ENCODE measurements around the gene NMRK1. TPM values are rescaled to one million over a fixed set of nuclear protein-coding genes. Genes with fewer than 3 reads are reported as not detected.

NMRK1 gene
- total and polyA plus RNA-seq, 2 of the 13 experiments (the other 11 are each of a cell fraction or from before 2014, with no cell fraction given) = 9.1 to 12.9 TPM

DNA sequence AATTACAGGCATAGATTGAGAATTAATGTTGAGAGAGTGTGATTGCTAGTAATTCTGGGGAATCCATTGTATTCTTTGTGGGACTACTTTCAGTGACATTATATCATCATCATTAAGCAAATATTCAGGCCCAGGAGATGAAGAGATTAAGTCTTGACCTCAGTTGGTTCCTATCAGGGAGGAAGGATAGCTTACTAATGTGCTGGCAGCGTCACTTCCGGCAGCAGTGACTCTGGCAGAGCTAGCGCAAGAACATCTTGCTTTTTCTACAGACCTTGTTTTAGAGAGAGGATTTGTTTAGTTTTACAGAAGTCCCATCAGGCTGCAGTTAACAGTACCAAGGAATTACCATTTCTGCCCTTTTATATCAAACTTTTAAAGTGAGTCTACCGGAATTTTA is 20.6 kb upstream of the NMRK1 start:
- H3K27ac ChIP-seq (ENCODE audit: extremely low read length, insufficient read depth, low read length) = no peak overlapping the region

More for the DNA sequence above, 20.6 kb upstream of the NMRK1 start:
- no TSS peak for BruUV-seq (replicated peaks)
- H3K9ac ChIP-seq (ENCODE audit: insufficient read depth, low read depth, low read length) = no peak overlapping the region
- DNase-seq (ENCODE audit: low spot score) (no peak), ATAC-seq (no peak), FAIRE-seq (no peak)
- WGBS (ENCODE audit: low lambda C conversion rate) = 98% methylated on average over 4 of the region's 4 CpGs
- TF ChIP-seq ZNF788 (CRISPR knock-in tag; IDR thresholded peaks at IDR 0.05; ENCODE audit: borderline replicate concordance) (no peak), SRSF1 (optimal IDR thresholded peaks at IDR 0.05; ENCODE audit: low read depth, low read length) (no peak), DDIT3 (CRISPR knock-in tag; IDR thresholded peaks at IDR 0.05) (no peak), GATA4 (IDR thresholded peaks at IDR 0.05; ENCODE audit: borderline replicate concordance, low read depth) (no peak), CEBPZ (IDR thresholded peaks at IDR 0.05; ENCODE audit: low read length) (no peak), E2F1 (CRISPR knock-in tag; IDR thresholded peaks at IDR 0.05) (no peak), RFX3 (CRISPR knock-in tag; IDR thresholded peaks at IDR 0.05) (no peak), ZFYVE20 (CRISPR knock-in tag; IDR thresholded peaks at IDR 0.05; ENCODE audit: borderline replicate concordance, low read depth) (no peak), ZNF326 (CRISPR knock-in tag; IDR thresholded peaks at IDR 0.05; ENCODE audit: borderline replicate concordance) (no peak), TSC22D2 (CRISPR knock-in tag; IDR thresholded peaks at IDR 0.05; ENCODE audit: borderline replicate concordance) (no peak), CHCHD3 (CRISPR knock-in tag; IDR thresholded peaks at IDR 0.05) (no peak), NCOA2 (CRISPR knock-in tag; IDR thresholded peaks at IDR 0.05) (no peak), SMAD3 (CRISPR knock-in tag; IDR thresholded peaks at IDR 0.05) (no peak), KDM2A (CRISPR knock-in tag; IDR thresholded peaks at IDR 0.05; ENCODE audit: borderline replicate concordance, low read depth) (no peak), PAWR (CRISPR knock-in tag; IDR thresholded peaks at IDR 0.05; ENCODE audit: borderline replicate concordance) (no peak), ZNF44 (CRISPR knock-in tag; IDR thresholded peaks at IDR 0.05) (no peak), MAF1 (CRISPR knock-in tag; IDR thresholded peaks at IDR 0.05; ENCODE audit: borderline replicate concordance) (no peak)
- TF ChIP-seq, protein P1, sequence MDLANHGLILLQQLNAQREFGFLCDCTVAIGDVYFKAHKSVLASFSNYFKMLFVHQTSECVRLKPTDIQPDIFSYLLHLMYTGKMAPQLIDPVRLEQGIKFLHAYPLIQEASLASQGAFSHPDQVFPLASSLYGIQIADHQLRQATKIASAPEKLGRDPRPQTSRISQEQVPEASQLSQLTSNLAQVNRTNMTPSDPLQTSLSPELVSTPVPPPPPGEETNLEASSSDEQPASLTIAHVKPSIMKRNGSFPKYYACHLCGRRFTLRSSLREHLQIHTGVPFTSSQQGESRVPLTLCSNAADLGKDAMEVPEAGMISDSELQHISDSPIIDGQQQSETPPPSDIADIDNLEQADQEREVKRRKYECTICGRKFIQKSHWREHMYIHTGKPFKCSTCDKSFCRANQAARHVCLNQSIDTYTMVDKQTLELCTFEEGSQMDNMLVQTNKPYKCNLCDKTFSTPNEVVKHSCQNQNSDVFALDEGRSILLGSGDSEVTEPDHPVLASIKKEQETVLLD (CRISPR knock-in tag; IDR thresholded peaks at IDR 0.05; ENCODE audit: low read depth) = no peak
- no peak overlapping the region for H3K4me2 ChIP-seq (ENCODE audit: low read depth, low read length)
- H3K36me3 ChIP-seq (replicated peaks in 1 of 2; ENCODE audit: control insufficient read depth in 1 of 2, insufficient read depth in 2 of 2, low read length in 2 of 2) = no peaks in the 10 kb centered on the region
- intact Hi-C loops (cut with micrococcal nuclease; ENCODE audit: unreplicated experiment) = no loop called here
- in situ Hi-C loops (cut with HindIII; ENCODE audit: extremely low pct_ligation_motif_present, low pct_unique_long_range_greater_than_20kb) = no loop called here
- H3K9me3 ChIP-seq (ENCODE audit: low read length) = no peaks in the 10 kb centered on the region
- H3K4me1 ChIP-seq (ENCODE audit: insufficient read depth, low read length) = peaks cover 12% of the 10 kb centered on the region
- POLR2A ChIA-PET = no interaction called here
- CTCF ChIA-PET (ENCODE audit: low intra/inter-chr PET ratio, low total read pairs) = no interaction called here
- no peak overlapping the region for H2AFZ ChIP-seq (ENCODE audit: low read length)
- peaks cover 3% of the 10 kb centered on the region for H3K79me2 ChIP-seq (ENCODE audit: insufficient read depth, low read length)
- no peak overlapping the region for H3K4me3 ChIP-seq (replicated peaks in 1 of 3; ENCODE audit: insufficient read depth in 1 of 3, low read depth in 2 of 3, low read length in 3 of 3)
- no peaks in the 10 kb centered on the region for H4K20me1 ChIP-seq (ENCODE audit: insufficient read depth, low read length)
- H3K27me3 ChIP-seq (ENCODE audit: control insufficient read depth in 1 of 2, insufficient read depth in 2 of 2, low read length in 2 of 2) = no peaks in the 10 kb centered on the region

Data from HepG2 (cell line).